MM.1S (cell line): ENCODE measurements around the gene HECW1.

ENCODE experiments used
- DNase-seq: peaks from one replicate; pipeline ENCODE4 v3.0.0-alpha.2; 2015
- H2AFZ ChIP-seq: fragments of 300-600 bp; sonication (generic); 2 replicates; pipeline ENCODE4 v1.6.0; 2016; ENCODE audit warnings: antibody characterized with exemption, low read length
- H3F3A ChIP-seq: fragments of 300-600 bp; sonication (generic); 2 replicates; pipeline ENCODE4 v1.6.1; 2016; ENCODE audit warnings: mild to moderate bottlenecking, antibody characterized with exemption, low read length, moderate library complexity, mixed read lengths; ENCODE audit not compliant: insufficient read depth
- H3K27ac ChIP-seq: fragments of 300-600 bp; sonication (generic); 2 replicates; pipeline ENCODE4 v1.5.1; 2016; ENCODE audit warnings: mild to moderate bottlenecking, low read length
- H3K27me3 ChIP-seq: fragments of 300-600 bp; sonication (generic); replicated peaks from 2 replicates; pipeline ENCODE4 v1.6.0; 2016; ENCODE audit warnings: low read length; ENCODE audit not compliant: insufficient read depth
- H3K36me3 ChIP-seq: fragments of 300-600 bp; sonication (generic); replicated peaks from 2 replicates; pipeline ENCODE4 v1.6.1; 2016; ENCODE audit warnings: mild to moderate bottlenecking, low read length, mixed read lengths; ENCODE audit not compliant: insufficient read depth
- H3K4me1 ChIP-seq: fragments of 300-600 bp; sonication (generic); 2 replicates; pipeline ENCODE4 v1.6.1; 2016; ENCODE audit warnings: low read length, mixed read lengths
- H3K4me2 ChIP-seq: fragments of 300-600 bp; sonication (generic); 2 replicates; pipeline ENCODE4 v1.6.0; 2016; ENCODE audit warnings: low read depth, low read length
- H3K4me3 ChIP-seq: fragments of 300-600 bp; sonication (generic); 2 replicates; pipeline ENCODE4 v1.5.1; 2016; ENCODE audit warnings: low read length, mixed read lengths
- H3K79me2 ChIP-seq: fragments of 300-600 bp; sonication (generic); 2 replicates; pipeline ENCODE4 v1.6.1; 2016; ENCODE audit warnings: mixed run types, low read length, mixed read lengths
- H3K9ac ChIP-seq: fragments of 300-600 bp; sonication (generic); 2 replicates; pipeline ENCODE4 v1.6.1; 2016; ENCODE audit warnings: low read length, mixed read lengths
- H3K9me2 ChIP-seq: fragments of 300-600 bp; sonication (generic); replicated peaks from 2 replicates; pipeline ENCODE4 v1.6.1; 2016; ENCODE audit warnings: mild to moderate bottlenecking, low read length, mixed read lengths; ENCODE audit not compliant: insufficient read depth
- H3K9me3 ChIP-seq: fragments of 300-600 bp; sonication (generic); replicated peaks from 2 replicates; pipeline ENCODE4 v1.6.1; 2016; ENCODE audit warnings: mild to moderate bottlenecking, low read length, mixed read lengths; ENCODE audit not compliant: insufficient read depth
- H4K20me1 ChIP-seq: fragments of 300-600 bp; sonication (generic); 2 replicates; pipeline ENCODE4 v1.6.1; 2016; ENCODE audit warnings: mild to moderate bottlenecking, low read length, moderate library complexity, mixed read lengths; ENCODE audit not compliant: insufficient read depth
- EZH2 ChIP-seq: fragments of 300-600 bp; sonication (generic); optimal IDR thresholded peaks from 2 replicates; pipeline ENCODE3; 2017; ENCODE audit warnings: low read depth, mild to moderate bottlenecking, antibody characterized with exemption, low read length, mixed read lengths
- EZH2phosphoT487 ChIP-seq: fragments of 300-600 bp; sonication (generic); IDR thresholded peaks from 2 replicates; pipeline ENCODE4 v1.6.1; 2018; ENCODE audit warnings: antibody characterized with exemption, low read length
- TF ChIP-seq, protein P1 (sequence below): fragments of 300-600 bp; sonication (generic); IDR thresholded peaks from 2 replicates; pipeline ENCODE4 v1.5.1; 2016; ENCODE audit warnings: antibody characterized with exemption, low read length, mixed read lengths

HECW1 gene

DNA sequence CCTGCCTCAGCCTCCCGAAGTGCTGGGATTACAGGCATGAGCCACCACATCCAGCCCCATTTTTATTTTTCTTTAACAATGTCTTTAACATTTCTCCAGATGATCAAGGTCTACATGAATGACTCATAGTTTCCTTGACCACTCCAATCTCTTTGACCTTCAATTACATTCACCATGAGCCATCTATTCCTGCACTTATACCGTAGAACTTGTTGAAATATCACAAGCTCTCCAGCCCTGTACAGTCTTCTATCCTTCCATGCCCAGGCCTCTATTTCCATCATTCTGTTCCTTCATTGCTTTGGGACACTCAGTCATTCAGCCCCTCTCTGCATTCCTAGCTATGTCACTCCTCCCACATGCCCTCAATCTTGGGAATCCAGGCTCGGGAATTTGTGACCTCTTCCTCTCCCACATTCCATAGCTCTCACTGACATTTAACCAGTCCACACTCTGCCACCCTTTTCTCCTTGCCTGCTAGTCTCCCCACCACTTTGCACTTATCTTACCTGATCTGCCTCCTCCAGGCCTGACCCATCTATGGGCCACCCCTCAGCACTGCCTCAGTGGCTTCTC, 318.7 kb downstream of the HECW1 start:
- no peak for DNase-seq

DNA sequence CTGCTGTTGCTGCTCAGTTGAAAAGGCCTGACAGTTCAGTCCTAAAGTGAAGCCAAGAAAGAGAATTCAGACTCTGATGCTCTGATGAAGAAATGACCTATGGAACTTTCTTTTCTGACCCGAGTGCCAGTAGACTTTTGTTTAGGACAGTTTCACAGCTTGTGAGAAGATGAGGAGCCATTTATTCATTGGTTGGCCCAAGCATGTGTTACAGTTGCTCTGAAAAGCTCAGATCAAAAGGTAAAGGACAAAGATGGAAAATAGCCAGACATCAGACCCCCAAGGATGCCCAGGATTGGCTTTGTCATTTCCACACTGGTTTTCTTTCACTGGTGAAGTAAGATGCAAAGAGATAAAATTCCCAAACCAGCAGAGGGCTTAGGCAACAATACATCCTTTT, 321.2 kb downstream of the HECW1 start:
- no peaks in the 10 kb centered on the region for H3K36me3 ChIP-seq
- no peaks in the 10 kb centered on the region for H3K9me3 ChIP-seq
- no peaks in the 10 kb centered on the region for H4K20me1 ChIP-seq
- no peak overlapping the region for H2AFZ ChIP-seq
- H3K27me3 ChIP-seq = no peaks in the 10 kb centered on the region
- no peaks in the 10 kb centered on the region for H3K9me2 ChIP-seq
- no peak overlapping the region for H3K9ac ChIP-seq
- no peaks in the 10 kb centered on the region for H3F3A ChIP-seq
- no peak for DNase-seq
- H3K4me2 ChIP-seq = no peak overlapping the region
- no peak for TF ChIP-seq EZH2phosphoT487
- TF ChIP-seq, protein P1, sequence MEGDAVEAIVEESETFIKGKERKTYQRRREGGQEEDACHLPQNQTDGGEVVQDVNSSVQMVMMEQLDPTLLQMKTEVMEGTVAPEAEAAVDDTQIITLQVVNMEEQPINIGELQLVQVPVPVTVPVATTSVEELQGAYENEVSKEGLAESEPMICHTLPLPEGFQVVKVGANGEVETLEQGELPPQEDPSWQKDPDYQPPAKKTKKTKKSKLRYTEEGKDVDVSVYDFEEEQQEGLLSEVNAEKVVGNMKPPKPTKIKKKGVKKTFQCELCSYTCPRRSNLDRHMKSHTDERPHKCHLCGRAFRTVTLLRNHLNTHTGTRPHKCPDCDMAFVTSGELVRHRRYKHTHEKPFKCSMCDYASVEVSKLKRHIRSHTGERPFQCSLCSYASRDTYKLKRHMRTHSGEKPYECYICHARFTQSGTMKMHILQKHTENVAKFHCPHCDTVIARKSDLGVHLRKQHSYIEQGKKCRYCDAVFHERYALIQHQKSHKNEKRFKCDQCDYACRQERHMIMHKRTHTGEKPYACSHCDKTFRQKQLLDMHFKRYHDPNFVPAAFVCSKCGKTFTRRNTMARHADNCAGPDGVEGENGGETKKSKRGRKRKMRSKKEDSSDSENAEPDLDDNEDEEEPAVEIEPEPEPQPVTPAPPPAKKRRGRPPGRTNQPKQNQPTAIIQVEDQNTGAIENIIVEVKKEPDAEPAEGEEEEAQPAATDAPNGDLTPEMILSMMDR = no peak
- TF ChIP-seq EZH2 = no peak
- H3K4me1 ChIP-seq = no peaks in the 10 kb centered on the region
- no peak overlapping the region for H3K4me3 ChIP-seq
- no peak overlapping the region for H3K27ac ChIP-seq
- H3K79me2 ChIP-seq = no peaks in the 10 kb centered on the region

More for the DNA sequence above, 318.7 kb downstream of the HECW1 start:
- no peaks in the 10 kb centered on the region for H3K79me2 ChIP-seq
- H3K27me3 ChIP-seq = no peaks in the 10 kb centered on the region
- no peaks in the 10 kb centered on the region for H3K4me1 ChIP-seq
- H3K36me3 ChIP-seq = no peaks in the 10 kb centered on the region
- no peaks in the 10 kb centered on the region for H4K20me1 ChIP-seq
- H3K27ac ChIP-seq = no peak overlapping the region
- no peak overlapping the region for H3K4me2 ChIP-seq
- TF ChIP-seq, protein P1 = no peak
- no peak for TF ChIP-seq EZH2
- TF ChIP-seq EZH2phosphoT487 = no peak
- H3K9me3 ChIP-seq = no peaks in the 10 kb centered on the region
- no peaks in the 10 kb centered on the region for H3F3A ChIP-seq
- H2AFZ ChIP-seq = no peak overlapping the region
- H3K4me3 ChIP-seq = no peak overlapping the region
- H3K9ac ChIP-seq = no peak overlapping the region
- no peaks in the 10 kb centered on the region for H3K9me2 ChIP-seq

DNA sequence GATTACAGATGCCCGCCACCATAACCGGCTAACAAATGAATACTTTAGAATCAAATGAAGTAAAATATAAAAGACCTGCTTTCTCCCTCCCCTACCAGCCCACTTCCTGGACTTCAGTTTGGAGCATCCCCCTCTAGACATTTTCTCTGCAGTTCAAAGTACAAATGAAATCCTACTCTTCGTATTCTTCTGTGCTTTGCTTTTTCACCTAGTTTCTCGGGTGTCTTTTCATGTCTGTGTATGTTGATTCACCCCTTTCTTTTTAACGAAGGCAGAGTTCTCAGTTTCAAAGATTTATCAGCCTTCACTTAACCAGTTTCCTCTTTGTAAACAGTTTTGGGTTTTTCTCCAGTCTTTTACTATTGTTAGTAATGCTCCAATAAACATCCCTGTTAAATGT, 324.6 kb downstream of the HECW1 start:
- Histone ChIP-seq H3K9me3 (no peaks in the 10 kb centered on the region), H3K9ac (no peak overlapping the region), H3K27me3 (no peaks in the 10 kb centered on the region), H3K4me3 (no peak overlapping the region), H2AFZ (no peak overlapping the region), H3F3A (no peaks in the 10 kb centered on the region), H4K20me1 (no peaks in the 10 kb centered on the region), H3K27ac (no peak overlapping the region), H3K4me2 (no peak overlapping the region), H3K79me2 (no peaks in the 10 kb centered on the region), H3K4me1 (no peaks in the 10 kb centered on the region), H3K36me3 (no peaks in the 10 kb centered on the region), H3K9me2 (no peaks in the 10 kb centered on the region)
- no peak for TF ChIP-seq EZH2phosphoT487
- no peak for TF ChIP-seq EZH2
- TF ChIP-seq, protein P1 = no peak
- no peak for DNase-seq
